Right lobe of liver (tissue), 6 donors: ENCODE data around the gene DRD3. TPM values are rescaled to one million over a fixed set of nuclear protein-coding genes. Genes with fewer than 3 reads are reported as not detected.

Experiments
- ATAC-seq, 4 donors: fragments of 200-7000 bp; cut with Tn5 transposase; one replicate each; pipeline ENCODE4 v1.9.1; 2020; ENCODE audit warnings: mild to moderate bottlenecking in 4 of 4, moderate library complexity in 4 of 4
- DNase-seq, 3 donors: peaks; one replicate each; pipeline ENCODE4 v3.0.0-alpha.2; 2020
- H3K27ac ChIP-seq, 3 donors: fragments of 200-600 bp; one replicate each; pipeline ENCODE4 v1.8.0; 2022
- H3K27me3 ChIP-seq, 2 donors: fragments of 200-600 bp; one replicate each; pipeline ENCODE4 v1.8.0; 2022
- H3K36me3 ChIP-seq, 4 donors: fragments of 200-600 bp; sonication (generic) in 1 of 4; one replicate each; pipeline versions ENCODE4 v1.5.1 to v1.8.0; 2017 to 2022; ENCODE audit warnings: control low read depth in 1 of 4
- H3K4me1 ChIP-seq, 4 donors: fragments of 200-600 bp; sonication (generic) in 1 of 4; one replicate each; pipeline versions ENCODE4 v1.5.1 to v1.8.0; 2017 to 2022; ENCODE audit warnings: control low read depth in 1 of 4
- H3K4me3 ChIP-seq, 3 donors: fragments of 200-600 bp; one replicate each; pipeline ENCODE4 v1.8.0; 2022
- H3K9me3 ChIP-seq, 4 donors: fragments of 200-600 bp; sonication (generic) in 1 of 4; one replicate each; pipeline versions ENCODE4 v1.5.1 to v1.8.0; 2017 to 2022; ENCODE audit warnings: control low read depth in 1 of 4
- POLR2A ChIP-seq: fragments of 450-650 bp; IDR thresholded peaks from one replicate; pipeline ENCODE4 v1.6.1; 2017; ENCODE audit warnings: antibody characterized with exemption, mild to moderate bottlenecking
- WGBS: methylation state at CpG from one replicate; pipeline ENCODE4 v1.1.6; 2018; ENCODE audit warnings: low coverage, low lambda C conversion rate; ENCODE audit not compliant: insufficient coverage; ENCODE audit errors: missing lambda C conversion rate; 5-methylcytosine and 5-hydroxymethylcytosine counted together
- intact Hi-C, 2 donors: fragments of 100-400 bp; cut with DNase I; formaldehyde crosslinking; loops; one replicate each; pipeline versions ENCODE4 v1.11.2 to v1.14.1; 2022
- total RNA-seq, 6 experiments: library from RNA; depleted of rRNA in 2 of 6; stranded (reverse); fragments of >200 nt in 2 of 6; fragmentation: NEBNext Ultra II Directional in 3 of 6; extraction: Animal tissue kit (Norgen Biotek cat#: 25700) in 3 of 6; gene quantifications; one replicate each; pipeline versions ENCODE4 v1.1.0 to v1.2.4, GENCODE V29; 2016 to 2023
- TF ChIP-seq, protein P1 (sequence below), 4 donors: fragments of 200-600 bp in 3 of 4; fragments of 450-650 bp in 1 of 4; IDR thresholded peaks; one replicate each; pipeline versions ENCODE4 v1.5.1 to v1.8.0; 2016 to 2022; ENCODE audit warnings: antibody characterized with exemption in 4 of 4, mild to moderate bottlenecking in 2 of 4
- donor health status: DM: no; HTN: yes; CAD: no.
- donor health status: DM: no; HTN: no; CAD: no.
- donor health status: DM: no; HTN: no; CAD: no.
- donor health status: DM: no; HTN: yes; CAD: no.
- donor health status: DM: no; HTN: yes; CAD: no.

DRD3 gene
- total RNA-seq, 6 experiments from 2014 or later, result not detected

DNA sequence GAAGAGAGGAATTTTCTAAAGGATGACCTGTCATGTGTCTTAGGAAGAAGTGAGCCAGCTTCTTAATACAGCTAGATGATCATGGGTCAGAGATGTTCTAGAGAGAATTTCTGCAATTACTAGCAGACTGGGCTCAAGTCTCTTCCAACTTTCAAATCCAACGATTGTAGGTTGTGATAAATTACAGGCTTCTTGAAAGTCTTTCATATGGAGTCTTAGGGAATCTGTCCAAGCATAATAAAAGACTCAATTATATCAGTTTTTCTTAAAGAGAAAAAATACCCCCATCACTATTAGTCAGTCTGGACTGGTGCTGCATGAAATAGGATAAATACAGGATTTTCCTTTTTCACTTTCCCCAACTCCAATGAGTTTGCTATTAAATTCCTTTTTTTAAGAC is 59.1 kb downstream of the DRD3 start:
- H3K9me3 ChIP-seq, result no peaks in the 10 kb centered on the region
- intact Hi-C loops, result no loop called here
- 23% methylated on average over 1 of the region's 1 CpG for WGBS

DNA sequence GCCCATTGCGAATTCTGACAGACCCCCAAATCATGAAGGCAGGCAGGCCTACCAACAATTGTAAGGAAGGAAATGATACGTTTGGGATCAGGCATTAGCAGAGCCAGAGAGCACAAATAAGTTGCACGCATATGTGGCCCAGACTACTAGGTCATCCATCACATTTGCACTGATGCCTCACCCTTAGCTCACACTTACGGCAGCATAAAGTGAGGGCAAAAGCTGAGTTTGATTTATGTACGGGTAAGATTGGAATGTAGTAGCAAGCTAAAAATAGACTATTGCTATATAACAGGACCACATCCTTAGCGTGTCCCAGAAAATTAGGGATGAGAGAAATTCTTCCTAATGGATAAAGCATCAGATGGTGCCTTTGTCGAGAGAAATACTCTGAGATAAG is 63.7 kb downstream of the DRD3 start:
- no peaks in the 10 kb centered on the region for H3K36me3 ChIP-seq
- no peaks in the 10 kb centered on the region for H3K9me3 ChIP-seq
- intact Hi-C loops, result no loop called here
- H3K4me3 ChIP-seq, result no peak overlapping the region
- ATAC-seq (no peak), DNase-seq (no peak)
- 82% methylated on average over 7 of the region's 7 CpGs for WGBS
- TF ChIP-seq, protein P1, sequence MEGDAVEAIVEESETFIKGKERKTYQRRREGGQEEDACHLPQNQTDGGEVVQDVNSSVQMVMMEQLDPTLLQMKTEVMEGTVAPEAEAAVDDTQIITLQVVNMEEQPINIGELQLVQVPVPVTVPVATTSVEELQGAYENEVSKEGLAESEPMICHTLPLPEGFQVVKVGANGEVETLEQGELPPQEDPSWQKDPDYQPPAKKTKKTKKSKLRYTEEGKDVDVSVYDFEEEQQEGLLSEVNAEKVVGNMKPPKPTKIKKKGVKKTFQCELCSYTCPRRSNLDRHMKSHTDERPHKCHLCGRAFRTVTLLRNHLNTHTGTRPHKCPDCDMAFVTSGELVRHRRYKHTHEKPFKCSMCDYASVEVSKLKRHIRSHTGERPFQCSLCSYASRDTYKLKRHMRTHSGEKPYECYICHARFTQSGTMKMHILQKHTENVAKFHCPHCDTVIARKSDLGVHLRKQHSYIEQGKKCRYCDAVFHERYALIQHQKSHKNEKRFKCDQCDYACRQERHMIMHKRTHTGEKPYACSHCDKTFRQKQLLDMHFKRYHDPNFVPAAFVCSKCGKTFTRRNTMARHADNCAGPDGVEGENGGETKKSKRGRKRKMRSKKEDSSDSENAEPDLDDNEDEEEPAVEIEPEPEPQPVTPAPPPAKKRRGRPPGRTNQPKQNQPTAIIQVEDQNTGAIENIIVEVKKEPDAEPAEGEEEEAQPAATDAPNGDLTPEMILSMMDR (IDR thresholded peaks at IDR 0.05), result no peak
- no peak for TF ChIP-seq POLR2A
- H3K4me1 ChIP-seq, result no peaks in the 10 kb centered on the region
- H3K27me3 ChIP-seq, result no peaks in the 10 kb centered on the region
- H3K27ac ChIP-seq, result no peak overlapping the region

More for the DNA sequence above, 59.1 kb downstream of the DRD3 start:
- H3K36me3 ChIP-seq, result no peaks in the 10 kb centered on the region
- H3K27me3 ChIP-seq, result no peaks in the 10 kb centered on the region
- no peak overlapping the region for H3K27ac ChIP-seq
- no peak for TF ChIP-seq POLR2A
- TF ChIP-seq, protein P1 (IDR thresholded peaks at IDR 0.05), result no peak
- H3K4me3 ChIP-seq, result no peak overlapping the region
- no peaks in the 10 kb centered on the region for H3K4me1 ChIP-seq
- no peak for DNase-seq
- ATAC-seq, result no peak

DNA sequence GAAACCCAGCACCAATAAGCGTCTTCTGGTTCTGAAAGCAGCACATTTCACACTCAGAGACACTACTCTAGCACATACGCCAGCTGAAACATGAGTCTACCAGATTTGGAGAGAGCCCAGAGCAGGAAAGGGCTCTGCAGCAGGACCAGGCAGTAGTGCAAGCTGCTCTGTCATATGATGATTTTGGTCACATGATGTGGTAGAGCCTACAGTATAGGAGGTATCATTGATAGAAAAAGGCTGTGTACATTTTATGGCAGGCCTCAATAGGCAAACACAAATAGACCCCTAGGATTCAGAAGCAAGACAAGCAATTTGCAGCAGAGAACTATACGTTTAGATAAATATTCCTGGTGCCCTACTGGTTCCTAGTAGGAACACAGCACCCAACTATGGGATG is 64.1 kb downstream of the DRD3 start:
- DNase-seq, result no peak
- no peak for ATAC-seq

DNA sequence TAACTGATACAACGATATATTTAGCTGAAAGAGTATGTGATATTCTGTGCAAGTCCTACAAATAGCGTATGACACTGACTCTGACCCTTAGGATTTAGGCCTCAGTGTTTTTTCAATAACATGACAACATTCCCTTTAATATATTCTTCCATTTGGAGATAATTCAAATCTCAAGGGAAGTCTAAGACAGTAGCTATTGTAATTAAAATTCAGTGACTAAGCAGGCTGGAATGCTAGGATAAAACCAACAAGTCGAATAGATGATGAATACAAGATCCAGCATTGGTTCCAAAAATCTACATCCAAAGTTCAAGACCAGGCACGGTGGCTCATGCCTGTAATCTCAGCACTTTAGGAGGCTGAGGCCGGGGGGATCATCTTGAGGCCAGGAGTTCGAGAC is 66.2 kb downstream of the DRD3 start:
- ATAC-seq (no peak), DNase-seq (no peak)
- intact Hi-C loops, result no loop called here
- Histone ChIP-seq H3K4me3 (no peak overlapping the region), H3K36me3 (no peaks in the 10 kb centered on the region), H3K9me3 (no peaks in the 10 kb centered on the region), H3K27ac (no peak overlapping the region), H3K4me1 (no peaks in the 10 kb centered on the region), H3K27me3 (no peaks in the 10 kb centered on the region)
- 63% methylated on average over 4 of the region's 6 CpGs for WGBS
- TF ChIP-seq, protein P1 (IDR thresholded peaks at IDR 0.05), result no peak
- TF ChIP-seq POLR2A, result no peak

More for the DNA sequence above, 64.1 kb downstream of the DRD3 start:
- no peaks in the 10 kb centered on the region for H3K4me1 ChIP-seq
- TF ChIP-seq, protein P1 (IDR thresholded peaks at IDR 0.05), result no peak
- no peak for TF ChIP-seq POLR2A
- H3K9me3 ChIP-seq, result no peaks in the 10 kb centered on the region
- intact Hi-C loops, result no loop called here
- H3K27ac ChIP-seq, result no peak overlapping the region
- H3K4me3 ChIP-seq, result no peak overlapping the region
- WGBS, result 80% methylated on average over 3 of the region's 3 CpGs
- H3K27me3 ChIP-seq, result no peaks in the 10 kb centered on the region
- H3K36me3 ChIP-seq, result no peaks in the 10 kb centered on the region
